ENCODE results near the gene HOXD9. TPM values are rescaled to one million over a fixed set of nuclear protein-coding genes. Genes with fewer than 3 reads are reported as not detected.
A peak's percentile ranks its signal among the peaks of the same experiment; 100 is the strongest.

The HOXD9 gene
- total and polyA plus RNA-seq, 8 donors, result 0.29 to 1.7 (median 0.95) TPM

DNA sequence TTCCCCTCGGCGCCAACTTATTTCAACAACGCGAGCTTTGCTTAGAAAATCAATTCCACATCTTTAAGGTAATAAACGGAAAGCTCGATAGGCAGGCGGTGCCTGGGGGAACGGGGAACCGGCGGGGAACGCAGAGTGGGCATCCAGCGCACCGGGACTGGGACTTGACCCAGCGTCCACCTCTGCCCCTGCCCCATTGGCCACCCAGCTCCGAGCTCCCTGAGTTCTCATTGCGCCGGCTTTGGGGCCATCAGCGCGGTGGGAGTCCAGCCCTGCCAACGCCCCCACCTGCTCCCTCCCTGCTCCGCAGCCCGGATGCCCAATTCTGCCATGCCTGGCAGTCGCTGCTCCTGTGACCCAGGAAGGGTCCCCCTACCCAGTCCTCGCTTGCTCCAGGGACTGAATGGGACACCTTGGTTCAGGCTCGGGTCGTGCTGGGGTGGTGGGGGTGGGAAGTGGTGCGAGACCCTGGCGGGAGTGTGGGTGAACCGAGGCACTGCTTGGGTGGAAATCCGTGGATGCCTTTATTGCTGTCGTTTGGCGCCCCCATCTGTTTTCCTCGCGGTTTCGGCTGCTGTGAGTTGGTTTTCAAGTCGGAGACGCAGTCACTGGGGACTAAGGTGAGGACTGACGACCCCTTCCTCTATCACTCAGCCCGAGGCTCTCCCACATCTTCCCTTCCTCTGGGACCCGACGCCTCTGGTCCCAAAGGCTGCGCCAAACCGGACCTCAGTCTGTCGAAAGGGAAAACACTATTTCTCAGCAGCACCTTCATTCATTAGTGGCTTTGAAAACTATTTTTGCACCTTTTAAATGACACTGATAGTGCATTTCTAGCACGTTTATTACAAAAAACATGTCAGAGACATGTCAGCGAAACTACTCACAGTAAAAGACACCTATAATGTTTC, 36.4 kb upstream of the HOXD9 start:
- intact Hi-C loops (cut with DNase I), result loop anchor here in 1 of 2 donors (10.0 kb wide), 1 partner anchor 721 kb away; no protein-coding TSS in a partner anchor
- ATAC-seq, result peak; percentile 24
- no peak overlapping the region for H3K4me3 ChIP-seq
- H3K27ac ChIP-seq, result no peak overlapping the region
- peaks cover 0 to 23% of the 10 kb centered on the region in 2 donors for H3K4me1 ChIP-seq
- H3K9me3 ChIP-seq, result no peaks in the 10 kb centered on the region
- TF ChIP-seq, protein P1, sequence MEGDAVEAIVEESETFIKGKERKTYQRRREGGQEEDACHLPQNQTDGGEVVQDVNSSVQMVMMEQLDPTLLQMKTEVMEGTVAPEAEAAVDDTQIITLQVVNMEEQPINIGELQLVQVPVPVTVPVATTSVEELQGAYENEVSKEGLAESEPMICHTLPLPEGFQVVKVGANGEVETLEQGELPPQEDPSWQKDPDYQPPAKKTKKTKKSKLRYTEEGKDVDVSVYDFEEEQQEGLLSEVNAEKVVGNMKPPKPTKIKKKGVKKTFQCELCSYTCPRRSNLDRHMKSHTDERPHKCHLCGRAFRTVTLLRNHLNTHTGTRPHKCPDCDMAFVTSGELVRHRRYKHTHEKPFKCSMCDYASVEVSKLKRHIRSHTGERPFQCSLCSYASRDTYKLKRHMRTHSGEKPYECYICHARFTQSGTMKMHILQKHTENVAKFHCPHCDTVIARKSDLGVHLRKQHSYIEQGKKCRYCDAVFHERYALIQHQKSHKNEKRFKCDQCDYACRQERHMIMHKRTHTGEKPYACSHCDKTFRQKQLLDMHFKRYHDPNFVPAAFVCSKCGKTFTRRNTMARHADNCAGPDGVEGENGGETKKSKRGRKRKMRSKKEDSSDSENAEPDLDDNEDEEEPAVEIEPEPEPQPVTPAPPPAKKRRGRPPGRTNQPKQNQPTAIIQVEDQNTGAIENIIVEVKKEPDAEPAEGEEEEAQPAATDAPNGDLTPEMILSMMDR (IDR thresholded peaks at IDR 0.05), result no peak
- DNase-seq, result peak in 2 of 4 donors; percentile 59 to 64
- H3K36me3 ChIP-seq, result no peaks in the 10 kb centered on the region
- H3K27me3 ChIP-seq, result peaks cover 99 to 100% of the 10 kb centered on the region in 2 donors

DNA sequence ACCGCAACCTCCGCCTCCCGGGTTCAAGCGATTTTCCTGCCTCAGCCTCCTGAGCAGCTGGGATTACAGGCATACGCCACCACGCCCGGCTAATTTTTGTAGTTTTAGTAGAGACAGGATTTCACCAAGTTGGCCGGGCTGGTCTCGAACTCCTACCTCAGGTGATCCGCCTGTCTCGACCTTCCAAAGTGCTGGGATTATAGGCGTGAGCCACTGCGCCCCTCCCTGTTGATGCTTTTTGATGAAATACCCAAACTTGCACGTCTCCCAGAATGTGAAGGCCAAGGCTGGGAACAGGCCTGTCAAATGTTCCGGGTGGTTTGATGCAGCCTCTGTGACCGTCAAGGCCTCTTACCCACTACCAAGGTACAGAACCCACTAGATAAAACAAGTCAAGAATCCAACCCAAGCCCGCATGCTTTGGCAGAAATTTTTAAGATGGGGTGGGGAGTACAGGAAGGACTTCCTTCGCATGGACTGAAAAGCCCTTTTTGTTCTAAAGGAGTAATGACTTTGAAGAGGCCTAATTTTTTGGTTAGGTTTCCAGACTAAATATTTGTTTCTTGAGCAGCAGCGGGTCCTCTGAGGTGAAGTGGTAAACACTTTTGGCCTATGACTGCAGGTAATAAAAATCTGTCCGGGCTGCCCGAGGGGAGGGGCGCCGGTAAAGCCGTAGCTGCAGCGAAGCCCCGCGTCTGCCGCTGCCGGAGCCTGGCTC, 35.0 kb upstream of the HOXD9 start:
- peaks cover 0 to 20% of the 10 kb centered on the region in 2 donors for H3K4me1 ChIP-seq
- H3K9me3 ChIP-seq, result no peaks in the 10 kb centered on the region
- no peak overlapping the region for H3K27ac ChIP-seq
- TF ChIP-seq, protein P1 (IDR thresholded peaks at IDR 0.05), result no peak
- no peak overlapping the region for H3K4me3 ChIP-seq
- H3K36me3 ChIP-seq, result no peaks in the 10 kb centered on the region
- DNase-seq, result no peak
- intact Hi-C loops (cut with DNase I), result loop anchor here in 1 of 2 donors (10.0 kb wide), 1 partner anchor 723 kb away; no protein-coding TSS in a partner anchor
- H3K27me3 ChIP-seq, result peaks cover 99 to 100% of the 10 kb centered on the region in 2 donors
- ATAC-seq, result no peak

DNA sequence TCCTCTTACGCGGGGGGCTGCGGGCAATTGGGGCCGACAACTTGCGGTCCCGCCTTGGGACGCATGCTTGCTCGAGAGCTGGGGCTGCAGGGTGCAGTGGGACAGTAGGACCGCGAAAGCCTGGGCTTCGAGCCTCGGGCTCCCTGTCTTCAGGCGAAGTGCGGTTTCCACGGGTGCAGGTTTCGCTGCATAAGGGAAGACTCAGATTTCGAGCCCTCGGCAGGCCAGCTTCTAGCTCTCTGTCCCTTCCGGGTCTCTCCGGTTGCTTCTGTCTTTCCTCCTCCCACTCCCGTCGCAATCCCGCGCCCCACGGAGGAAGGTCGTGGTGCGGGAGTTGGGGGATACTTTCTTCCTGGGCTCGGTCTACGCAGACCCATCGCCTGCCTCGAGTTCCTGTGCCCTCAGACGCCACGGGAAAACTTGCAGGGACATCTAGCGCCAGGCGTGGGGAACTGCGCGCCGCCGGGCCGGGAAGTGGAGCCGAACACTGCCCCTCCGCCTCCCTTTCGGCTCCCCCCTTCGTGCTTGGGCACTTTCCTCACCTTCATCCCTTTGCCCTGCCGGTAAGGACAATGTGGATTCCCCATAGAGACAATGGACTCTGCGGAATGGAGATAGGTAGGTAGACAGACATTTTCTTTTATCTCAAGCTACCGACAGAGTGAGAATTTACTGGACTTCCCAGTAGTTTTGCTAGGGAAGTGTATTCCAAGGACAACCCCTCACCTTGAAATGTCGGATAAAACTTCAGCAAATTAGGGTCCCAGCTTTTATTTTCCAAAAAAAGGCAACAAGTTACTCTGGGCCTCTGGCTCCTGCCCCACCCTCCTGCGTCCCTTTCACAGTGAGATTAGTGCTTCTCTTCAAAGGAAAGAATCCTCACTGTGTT, 34.2 kb upstream of the HOXD9 start:
- Histone ChIP-seq H3K27ac (no peak overlapping the region), H3K9me3 (no peaks in the 10 kb centered on the region), H3K27me3 (peaks cover 99 to 100% of the 10 kb centered on the region in 2 donors), H3K4me1 (peaks cover 0 to 28% of the 10 kb centered on the region in 2 donors), H3K36me3 (no peaks in the 10 kb centered on the region), H3K4me3 (no peak overlapping the region)
- TF ChIP-seq, protein P1 (IDR thresholded peaks at IDR 0.05), result peak; percentile 54 to 73
- DNase-seq (peak in 2 of 4 donors; percentile 72 to 85), ATAC-seq (peak; percentile 88)
- intact Hi-C loops (cut with DNase I), result loop anchor here in 1 of 2 donors (10.0 kb wide), 1 partner anchor 723 kb away; no protein-coding TSS in a partner anchor

DNA sequence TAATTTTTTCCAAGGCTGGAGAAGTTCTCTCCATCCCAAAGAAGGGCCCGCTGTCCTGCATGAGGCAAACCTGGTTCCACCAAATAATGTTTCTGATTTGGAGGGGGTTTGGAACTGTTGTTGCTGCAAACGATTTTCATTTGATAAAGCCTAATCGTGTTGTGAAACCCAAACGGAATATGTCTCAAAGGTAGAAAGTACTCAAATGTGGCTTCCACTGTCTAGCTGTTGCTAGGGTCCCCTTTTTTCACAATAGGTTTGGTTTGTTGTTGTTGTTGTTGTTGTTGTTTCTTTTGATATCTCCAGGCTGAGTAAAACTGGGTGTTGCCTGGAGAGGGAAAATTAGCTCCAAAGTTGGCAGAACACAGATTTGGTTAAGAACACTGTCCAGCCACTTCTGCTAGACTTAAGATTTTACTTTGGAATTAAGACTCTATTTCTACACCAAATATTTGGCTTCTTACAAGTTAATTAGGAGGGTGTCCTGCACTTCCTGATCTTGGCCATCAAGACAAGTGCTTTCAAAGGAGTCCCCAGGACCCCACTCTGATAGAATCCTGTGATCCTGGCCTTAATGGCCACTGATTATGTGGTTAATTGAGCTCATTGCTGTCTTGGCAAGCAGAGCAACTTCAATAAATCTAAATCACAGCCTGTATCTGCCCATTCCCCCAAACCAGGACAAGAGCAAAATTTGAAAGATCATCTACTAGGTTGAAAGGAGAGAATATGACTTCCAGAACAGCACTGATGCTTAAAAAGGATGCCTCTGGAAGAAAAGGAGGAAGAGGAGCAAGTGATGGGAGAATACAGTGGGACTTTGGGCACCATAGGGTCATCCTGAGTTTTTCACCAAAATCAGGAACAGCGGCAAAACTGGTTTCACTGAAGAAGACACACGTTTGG, 33.3 kb upstream of the HOXD9 start:
- H3K9me3 ChIP-seq, result no peaks in the 10 kb centered on the region
- TF ChIP-seq, protein P1 (IDR thresholded peaks at IDR 0.05), result no peak
- no peaks in the 10 kb centered on the region for H3K36me3 ChIP-seq
- ATAC-seq (no peak), DNase-seq (no peak)
- no peak overlapping the region for H3K27ac ChIP-seq
- peaks cover 99 to 100% of the 10 kb centered on the region in 2 donors for H3K27me3 ChIP-seq
- H3K4me3 ChIP-seq, result no peak overlapping the region
- peaks cover 0 to 31% of the 10 kb centered on the region in 2 donors for H3K4me1 ChIP-seq
- intact Hi-C loops (cut with DNase I), result loop anchor here in 1 of 2 donors (10.0 kb wide), 1 partner anchor 724 kb away; no protein-coding TSS in a partner anchor
